Vagina (tissue), 2 donors: ENCODE results near the gene FOXO1. TPM values are rescaled to one million over a fixed set of nuclear protein-coding genes. Genes with fewer than 3 reads are reported as not detected.

Experiments used
- DNase-seq, 2 donors: peaks; one replicate each; pipeline ENCODE4 v3.0.0-alpha.2; 2017; ENCODE audit errors: extremely low spot score in 2 of 2
- H3K27ac ChIP-seq: fragments of 200-600 bp; sonication (generic); one replicate; pipeline ENCODE4 v1.5.1; 2019
- H3K27me3 ChIP-seq: fragments of 200-600 bp; sonication (generic); one replicate; pipeline ENCODE4 v1.5.1; 2019
- H3K36me3 ChIP-seq, 2 donors: fragments of 200-600 bp; sonication (generic); one replicate each; pipeline ENCODE4 v1.5.1; 2017 to 2019
- H3K4me1 ChIP-seq: fragments of 200-600 bp; sonication (generic); one replicate; pipeline ENCODE4 v1.5.1; 2019
- H3K4me3 ChIP-seq, 2 donors: fragments of 200-600 bp; sonication (generic); 1 replicate in 1 of 2; 2 replicates in 1 of 2; pipeline ENCODE4 v1.5.1; 2016 to 2019
- H3K9me3 ChIP-seq: fragments of 200-600 bp; sonication (generic); one replicate; pipeline ENCODE4 v1.5.1; 2019
- POLR2A ChIP-seq, 2 donors: fragments of 450-650 bp; IDR thresholded peaks; one replicate each; pipeline ENCODE4 v1.6.1; 2017; ENCODE audit warnings: antibody characterized with exemption in 2 of 2, mild to moderate bottlenecking in 2 of 2, moderate library complexity in 2 of 2
- POLR2AphosphoS5 ChIP-seq, 2 donors: sonication (generic); formaldehyde crosslinking; IDR thresholded peaks; one replicate each; pipeline ENCODE4 v1.9.0; 2017; ENCODE audit warnings: antibody characterized with exemption in 2 of 2, mild to moderate bottlenecking in 2 of 2, low read depth in 1 of 2; ENCODE audit not compliant: insufficient read depth in 1 of 2
- intact Hi-C: fragments of 100-400 bp; cut with DNase I; formaldehyde crosslinking; loops from one replicate; pipeline ENCODE4 v1.15.1; 2023
- total RNA-seq: library from RNA; depleted of rRNA; stranded (reverse); fragments of >200 nt; gene quantifications from one replicate; pipeline ENCODE4 v1.2.3, GENCODE V29; 2016
- TF ChIP-seq, protein P1 (sequence below), 3 experiments: fragments of 450-650 bp in 2 of 3; fragments of 200-600 bp in 1 of 3; sonication (generic) in 1 of 3; IDR thresholded peaks; one replicate each; pipeline ENCODE4 v1.5.1; 2017 to 2019; ENCODE audit warnings: antibody characterized with exemption in 3 of 3, mild to moderate bottlenecking in 2 of 3, moderate library complexity in 2 of 3

FOXO1 gene
- total RNA-seq, 1 donor from 2014 or later, result 64.1 TPM

DNA sequence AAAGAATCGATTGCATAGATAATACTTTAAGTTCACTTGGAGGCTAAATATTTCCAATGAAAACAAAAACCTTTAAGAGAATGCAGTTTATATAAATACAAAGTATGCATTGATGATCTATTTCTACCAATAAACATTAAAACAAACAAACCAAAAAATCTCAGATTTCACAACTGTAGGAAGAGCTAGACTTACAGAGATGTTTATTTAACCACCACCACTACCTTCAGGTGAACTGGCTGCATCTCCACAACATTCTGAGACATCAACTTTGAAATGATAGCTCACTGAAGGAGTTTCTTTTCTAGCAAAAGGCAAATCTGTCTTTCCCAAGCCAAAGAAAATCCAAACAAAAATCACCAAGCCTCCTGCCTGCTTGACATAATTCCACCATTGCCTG, 44.2 kb downstream of the FOXO1 start:
- no peak for DNase-seq
- TF ChIP-seq, protein P1, sequence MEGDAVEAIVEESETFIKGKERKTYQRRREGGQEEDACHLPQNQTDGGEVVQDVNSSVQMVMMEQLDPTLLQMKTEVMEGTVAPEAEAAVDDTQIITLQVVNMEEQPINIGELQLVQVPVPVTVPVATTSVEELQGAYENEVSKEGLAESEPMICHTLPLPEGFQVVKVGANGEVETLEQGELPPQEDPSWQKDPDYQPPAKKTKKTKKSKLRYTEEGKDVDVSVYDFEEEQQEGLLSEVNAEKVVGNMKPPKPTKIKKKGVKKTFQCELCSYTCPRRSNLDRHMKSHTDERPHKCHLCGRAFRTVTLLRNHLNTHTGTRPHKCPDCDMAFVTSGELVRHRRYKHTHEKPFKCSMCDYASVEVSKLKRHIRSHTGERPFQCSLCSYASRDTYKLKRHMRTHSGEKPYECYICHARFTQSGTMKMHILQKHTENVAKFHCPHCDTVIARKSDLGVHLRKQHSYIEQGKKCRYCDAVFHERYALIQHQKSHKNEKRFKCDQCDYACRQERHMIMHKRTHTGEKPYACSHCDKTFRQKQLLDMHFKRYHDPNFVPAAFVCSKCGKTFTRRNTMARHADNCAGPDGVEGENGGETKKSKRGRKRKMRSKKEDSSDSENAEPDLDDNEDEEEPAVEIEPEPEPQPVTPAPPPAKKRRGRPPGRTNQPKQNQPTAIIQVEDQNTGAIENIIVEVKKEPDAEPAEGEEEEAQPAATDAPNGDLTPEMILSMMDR (IDR thresholded peaks at IDR 0.05), result no peak
- no peak for TF ChIP-seq POLR2AphosphoS5 (IDR thresholded peaks at IDR 0.05; ENCODE audit: insufficient read depth in 1 of 2, low read depth in 1 of 2)
- no peak for TF ChIP-seq POLR2A (IDR thresholded peaks at IDR 0.05)
- Histone ChIP-seq H3K4me1 (peaks cover 70% of the 10 kb centered on the region), H3K27ac (no peak overlapping the region), H3K9me3 (no peaks in the 10 kb centered on the region), H3K36me3 (no peaks in the 10 kb centered on the region), H3K27me3 (no peaks in the 10 kb centered on the region), H3K4me3 (no peak overlapping the region)
- intact Hi-C loops, result no loop called here

DNA sequence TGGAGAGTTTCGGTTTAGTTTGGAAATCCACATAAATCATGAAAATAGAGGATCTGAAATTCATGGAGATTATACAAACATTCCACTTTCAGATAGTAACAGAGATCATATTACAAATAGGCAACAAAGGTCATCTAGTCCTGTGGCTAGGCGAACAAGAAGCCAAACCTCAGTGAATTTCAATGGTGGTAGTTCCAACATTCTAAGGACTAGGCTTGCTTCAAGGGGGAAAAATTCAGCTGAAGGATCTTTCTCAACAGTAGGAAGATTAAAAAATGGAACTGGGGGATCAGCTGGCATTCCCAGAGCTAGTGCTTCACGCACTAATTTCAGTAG, 47.0 kb downstream of the FOXO1 start:
- intact Hi-C loops, result no loop called here
- H3K4me1 ChIP-seq, result peaks cover 72% of the 10 kb centered on the region

DNA sequence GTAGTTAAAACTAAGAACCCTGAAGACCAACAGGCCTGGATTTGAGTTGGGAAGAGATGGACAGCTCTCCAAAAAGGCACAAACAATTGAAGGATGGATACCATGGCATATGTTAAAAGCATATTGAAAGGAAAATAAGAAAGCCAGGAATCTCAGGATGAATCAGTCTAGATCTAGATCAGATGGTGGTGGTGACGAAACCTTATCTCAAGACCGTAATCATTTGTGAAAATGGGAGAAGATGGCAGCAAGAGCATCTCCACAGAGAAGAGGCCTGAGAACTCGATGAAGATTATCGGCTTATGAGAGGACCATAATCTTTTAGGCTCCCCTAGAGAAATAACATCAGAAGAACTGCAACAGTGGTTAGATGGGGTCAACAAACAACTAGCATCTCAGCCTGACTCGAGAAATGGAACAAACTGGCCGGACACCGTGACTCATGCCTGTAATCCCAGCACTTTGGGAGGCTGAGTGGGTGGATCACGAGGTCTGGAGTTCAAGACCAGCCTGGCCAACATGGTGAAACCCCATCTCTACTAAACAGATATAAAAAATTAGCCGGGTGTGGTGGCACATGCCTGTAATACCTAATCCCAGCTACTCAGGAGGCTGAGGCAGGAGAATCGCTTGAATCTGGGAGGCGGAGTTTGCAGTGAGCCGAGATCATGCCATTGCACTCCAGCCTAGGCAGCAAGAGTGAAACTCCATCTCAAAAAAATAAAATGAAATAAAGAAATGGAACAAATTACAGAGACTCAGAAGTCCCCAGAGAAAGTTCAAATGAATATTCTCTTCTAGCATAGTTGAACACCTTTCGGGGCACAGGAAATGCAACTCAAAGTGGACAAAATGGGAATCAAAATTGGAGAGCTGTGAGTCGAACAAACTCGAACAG, 47.6 kb downstream of the FOXO1 start:
- H3K27me3 ChIP-seq, result no peaks in the 10 kb centered on the region
- intact Hi-C loops, result no loop called here
- DNase-seq, result no peak

More for the DNA sequence above, 47.0 kb downstream of the FOXO1 start:
- H3K9me3 ChIP-seq, result no peaks in the 10 kb centered on the region
- H3K27me3 ChIP-seq, result no peaks in the 10 kb centered on the region
- H3K4me3 ChIP-seq, result no peak overlapping the region
- TF ChIP-seq, protein P1 (IDR thresholded peaks at IDR 0.05), result no peak
- TF ChIP-seq POLR2AphosphoS5 (IDR thresholded peaks at IDR 0.05; ENCODE audit: insufficient read depth in 1 of 2, low read depth in 1 of 2) (no peak), POLR2A (IDR thresholded peaks at IDR 0.05) (no peak)
- no peak for DNase-seq
- no peaks in the 10 kb centered on the region for H3K36me3 ChIP-seq
- no peak overlapping the region for H3K27ac ChIP-seq

DNA sequence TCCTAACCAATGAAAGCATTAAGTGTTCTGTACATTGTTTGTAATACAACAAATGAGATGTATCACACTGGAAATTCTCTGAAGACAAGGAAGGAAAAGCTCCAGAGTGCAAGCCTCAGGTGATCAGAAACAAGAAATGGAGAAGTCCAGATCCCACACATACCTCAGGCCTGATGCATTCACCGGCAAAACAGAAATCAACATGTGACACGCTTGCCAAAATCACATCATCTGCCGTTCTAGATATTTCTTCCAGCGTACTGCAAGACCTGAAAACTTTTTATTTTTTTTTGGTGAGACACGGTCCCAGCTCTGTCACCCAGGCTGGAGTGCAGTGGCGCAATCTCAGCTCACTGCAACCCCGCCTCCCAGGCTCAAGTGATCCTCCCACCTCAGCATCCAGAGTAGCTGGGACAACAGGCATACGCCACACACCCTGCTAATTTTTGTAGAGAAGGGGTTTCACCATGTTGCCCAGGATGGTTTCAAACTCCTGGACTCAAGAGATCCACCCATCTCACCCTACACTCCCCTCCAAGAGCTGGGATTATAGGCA, 48.6 kb downstream of the FOXO1 start:
- Histone ChIP-seq H3K4me3 (no peak overlapping the region), H3K9me3 (no peaks in the 10 kb centered on the region), H3K4me1 (peaks cover 72% of the 10 kb centered on the region), H3K27ac (no peak overlapping the region), H3K36me3 (no peaks in the 10 kb centered on the region), H3K27me3 (no peaks in the 10 kb centered on the region)
- DNase-seq, result no peak
- intact Hi-C loops, result no loop called here
- TF ChIP-seq POLR2A (IDR thresholded peaks at IDR 0.05) (no peak), POLR2AphosphoS5 (IDR thresholded peaks at IDR 0.05; ENCODE audit: insufficient read depth in 1 of 2, low read depth in 1 of 2) (no peak)
- TF ChIP-seq, protein P1 (IDR thresholded peaks at IDR 0.05), result no peak

More for the DNA sequence above, 47.6 kb downstream of the FOXO1 start:
- H3K9me3 ChIP-seq, result no peaks in the 10 kb centered on the region
- H3K4me1 ChIP-seq, result peaks cover 72% of the 10 kb centered on the region
- H3K27ac ChIP-seq, result no peak overlapping the region
- H3K36me3 ChIP-seq, result no peaks in the 10 kb centered on the region
- H3K4me3 ChIP-seq, result no peak overlapping the region
- TF ChIP-seq POLR2A (IDR thresholded peaks at IDR 0.05) (no peak), POLR2AphosphoS5 (IDR thresholded peaks at IDR 0.05; ENCODE audit: insufficient read depth in 1 of 2, low read depth in 1 of 2) (no peak)
- TF ChIP-seq, protein P1 (IDR thresholded peaks at IDR 0.05), result no peak

DNA sequence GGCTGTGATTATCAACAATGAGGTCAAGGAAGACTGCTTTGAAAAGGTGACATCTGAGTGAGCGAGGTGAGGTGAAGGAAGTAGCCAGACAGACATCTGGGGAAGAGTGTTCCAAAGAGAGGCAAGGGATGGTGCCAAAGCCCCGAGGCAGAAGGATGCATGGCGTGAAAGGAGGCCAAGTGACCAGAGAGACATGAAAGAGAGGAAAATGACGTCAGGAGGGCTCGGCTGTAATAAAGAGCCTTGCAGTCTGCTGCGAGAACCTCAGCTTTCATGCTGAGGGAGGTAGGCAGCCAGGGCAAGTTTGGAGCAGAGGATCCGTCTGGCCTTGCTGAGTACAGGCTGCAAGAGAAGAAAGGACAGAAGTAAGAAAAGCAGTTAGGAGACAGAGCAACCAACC, 50.8 kb downstream of the FOXO1 start:
- Histone ChIP-seq H3K36me3 (no peaks in the 10 kb centered on the region), H3K4me1 (peaks cover 83% of the 10 kb centered on the region), H3K4me3 (no peak overlapping the region), H3K27ac (no peak overlapping the region), H3K9me3 (no peaks in the 10 kb centered on the region), H3K27me3 (no peaks in the 10 kb centered on the region)
- no peak for TF ChIP-seq POLR2AphosphoS5 (IDR thresholded peaks at IDR 0.05; ENCODE audit: insufficient read depth in 1 of 2, low read depth in 1 of 2)
- TF ChIP-seq, protein P1 (IDR thresholded peaks at IDR 0.05), result no peak
- TF ChIP-seq POLR2A (IDR thresholded peaks at IDR 0.05), result no peak
- intact Hi-C loops, result no loop called here
- DNase-seq, result no peak
